OCI-LY3 (cell line): Measurements from ENCODE around the gene HYOU1.
"Not testable (repeated sequence)": the region's sequence is repeated elsewhere in the genome, so short reads cannot be mapped to it uniquely, and the experiment has no call there.

Experiments
- CTCF ChIP-seq: fragments of 200-600, 300-600 bp; sonication (generic); IDR thresholded peaks from 2 replicates; pipeline ENCODE4 v1.5.1; 2014; ENCODE audit warnings: antibody characterized with exemption, low read length, low read depth
- EZH2phosphoT487 ChIP-seq: fragments of 200-600 bp; shearing (Covaris generic); IDR thresholded peaks from 2 replicates; pipeline ENCODE4 v1.6.1; 2018; ENCODE audit warnings: antibody characterized with exemption, mixed run types, low read depth

GRCh38 chr11:119059128-119059527 is 2.1 kb upstream of the HYOU1 start:
- not testable (repeated sequence) for TF ChIP-seq EZH2phosphoT487, CTCF
